WERI-Rb-1 (cell line): ENCODE measurements around the gene ZNRF4.
"Not testable (repeated sequence)": the region's sequence is repeated elsewhere in the genome, so short reads cannot be mapped to it uniquely, and the experiment has no call there.

Experiments used
- DNase-seq: peaks from one replicate; pipeline ENCODE4 v3.0.0-alpha.2; 2020
- H3K27ac ChIP-seq: fragments of 250-450 bp; sonication (Bioruptor Pico); 2 replicates; pipeline ENCODE4 v1.5.1; 2020; ENCODE audit warnings: mild to moderate bottlenecking, moderate library complexity
- H3K27me3 ChIP-seq: fragments of 250-450 bp; sonication (Bioruptor Pico); 2 replicates; pipeline ENCODE4 v1.5.1; 2021; ENCODE audit warnings: mild to moderate bottlenecking, low read depth, moderate library complexity; ENCODE audit not compliant: insufficient read depth, severe bottlenecking
- H3K36me3 ChIP-seq: fragments of 250-450 bp; sonication (Bioruptor Pico); 2 replicates; pipeline ENCODE4 v1.5.1; 2020; ENCODE audit warnings: mild to moderate bottlenecking, moderate library complexity
- H3K4me3 ChIP-seq: 2 replicates; pipeline ENCODE4 v1.5.1; 2011; ENCODE audit warnings: low read depth, mild to moderate bottlenecking, control low read depth, low read length
- H3K9me3 ChIP-seq: fragments of 250-450 bp; sonication (Bioruptor Pico); 2 replicates; pipeline ENCODE4 v1.5.1; 2021; ENCODE audit warnings: mild to moderate bottlenecking, moderate library complexity; ENCODE audit not compliant: severe bottlenecking
- CTCF ChIP-seq: IDR thresholded peaks from 2 replicates; pipeline ENCODE4 v1.5.1; 2011; ENCODE audit warnings: low read depth, mild to moderate bottlenecking, control low read depth, inconsistent platforms, low read length

The ZNRF4 gene

DNA sequence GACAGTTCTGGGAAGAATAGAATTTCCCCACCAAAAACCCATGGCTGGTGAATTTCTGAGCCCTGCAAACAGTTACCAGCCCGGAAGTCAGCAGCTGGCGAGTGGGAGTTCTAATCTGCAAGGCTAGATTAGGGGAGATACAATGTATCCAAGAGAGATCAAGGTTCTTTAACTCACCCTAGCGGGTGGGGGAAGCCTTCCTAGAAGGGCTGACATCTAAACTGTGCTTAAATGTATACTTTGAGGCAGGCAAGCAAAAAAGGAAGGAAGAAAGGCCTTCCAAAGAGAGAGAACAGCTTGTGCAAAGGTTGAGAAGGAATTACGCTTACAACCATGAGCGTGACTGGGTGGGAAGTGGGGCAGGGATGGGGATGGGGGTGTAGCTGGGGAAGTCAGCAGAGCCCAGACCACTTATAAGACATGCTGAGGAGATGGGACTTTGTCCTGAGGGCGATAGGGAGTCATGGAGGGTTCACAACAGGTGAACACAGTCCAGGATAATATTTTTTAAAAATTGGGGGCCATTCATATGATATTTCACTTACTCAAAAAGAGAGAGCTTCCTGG, 20.8 kb upstream of the ZNRF4 start:
- no peak overlapping the region for H3K4me3 ChIP-seq
- no peaks in the 10 kb centered on the region for H3K36me3 ChIP-seq
- TF ChIP-seq CTCF: no peak
- DNase-seq: peak; percentile 47
- H3K27ac ChIP-seq: peak overlapping the region; percentile 49; the same call in 1 of the 2 replicates
- H3K9me3 ChIP-seq: no peaks in the 10 kb centered on the region
- H3K27me3 ChIP-seq: no peaks in the 10 kb centered on the region

GRCh38 chr19:5434970-5435641, 20.1 kb upstream of the ZNRF4 start:
- H3K4me3 ChIP-seq: no peak overlapping the region
- no peaks in the 10 kb centered on the region for H3K9me3 ChIP-seq
- H3K36me3 ChIP-seq: no peaks in the 10 kb centered on the region
- TF ChIP-seq CTCF: no peak
- no peaks in the 10 kb centered on the region for H3K27me3 ChIP-seq
- no peak overlapping the region for H3K27ac ChIP-seq
- no peak for DNase-seq

- Histone ChIP-seq H3K27me3 (no peaks in the 10 kb centered on the region), H3K9me3 (no peaks in the 10 kb centered on the region), H3K36me3 (no peaks in the 10 kb centered on the region), H3K27ac (no peak overlapping the region), H3K4me3 (no peak overlapping the region)
- DNase-seq: no peak
- no peak for TF ChIP-seq CTCF
These were observed 19.6 kb upstream of the ZNRF4 start for GRCh38 chr19:5435642-5436017.

DNA sequence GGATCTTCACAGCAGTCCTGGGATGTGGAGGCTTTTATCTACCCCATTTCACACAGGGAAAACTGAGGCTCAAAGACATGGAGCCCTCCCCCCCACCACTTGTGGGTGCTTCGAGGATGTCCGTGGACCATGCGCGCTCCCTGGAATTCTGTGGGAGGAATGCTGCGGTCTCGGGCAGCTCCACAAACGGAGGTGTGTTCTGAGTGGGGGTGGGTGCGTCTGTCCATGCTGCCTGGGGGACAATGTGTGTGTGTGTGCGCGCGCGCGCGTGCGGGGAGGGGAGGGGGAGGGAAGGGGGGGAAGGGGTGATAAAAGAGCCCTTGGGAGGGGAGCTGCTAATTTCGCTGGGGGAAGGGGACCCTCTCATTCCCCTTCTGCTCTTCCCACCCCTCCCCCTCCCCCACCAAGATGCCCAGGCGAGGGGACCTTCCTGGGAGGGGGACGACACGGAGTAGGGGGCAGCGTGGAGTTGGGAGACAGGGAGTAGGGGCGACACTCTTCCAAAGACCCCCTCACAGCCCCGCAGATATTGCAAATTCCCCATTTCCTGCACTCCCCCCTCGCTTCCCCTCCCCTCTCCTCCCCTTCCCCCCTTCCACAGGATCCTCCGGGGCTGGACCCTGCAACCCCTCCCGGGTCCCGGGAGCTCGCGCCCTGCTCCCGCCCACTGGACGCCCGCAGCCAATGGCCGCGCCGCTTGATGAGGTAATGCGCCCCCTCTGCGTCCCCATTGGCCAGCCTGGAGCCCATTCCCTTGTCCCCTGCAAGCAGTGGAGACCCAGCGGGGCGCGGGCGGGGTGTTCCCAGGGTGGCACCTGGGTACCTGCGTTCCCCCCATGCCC, 18.9 kb upstream of the ZNRF4 start:
- TF ChIP-seq CTCF: no peak
- Histone ChIP-seq H3K4me3 (peak overlapping the region; percentile 68), H3K27ac (peak overlapping the region; percentile 68), H3K9me3 (no peaks in the 10 kb centered on the region), H3K36me3 (no peaks in the 10 kb centered on the region), H3K27me3 (no peaks in the 10 kb centered on the region)
- peak; percentile 92 for DNase-seq

GRCh38 chr19:5436948-5437306, 18.3 kb upstream of the ZNRF4 start:
- H3K27ac ChIP-seq: peak overlapping the region; percentile 68
- no peaks in the 10 kb centered on the region for H3K9me3 ChIP-seq
- no peaks in the 10 kb centered on the region for H3K27me3 ChIP-seq
- H3K36me3 ChIP-seq: no peaks in the 10 kb centered on the region
- TF ChIP-seq CTCF: no peak
- H3K4me3 ChIP-seq: peak overlapping the region; percentile 68
- no peak for DNase-seq

GRCh38 chr19:5438756-5439155, 16.5 kb upstream of the ZNRF4 start:
- not testable (repeated sequence) for H3K27ac ChIP-seq, DNase-seq, H3K36me3 ChIP-seq, H3K27me3 ChIP-seq, H3K9me3 ChIP-seq, H3K4me3 ChIP-seq
